ENCODE measurements around the gene MYH6. TPM values are rescaled to one million over a fixed set of nuclear protein-coding genes. Genes with fewer than 3 reads are reported as not detected.

Gene MYH6
- polyA plus RNA-seq, 3 donors = not detected

- no peaks in the 10 kb centered on the region for H3K36me3 ChIP-seq (replicated peaks in 1 of 2; ENCODE audit: control insufficient read depth in 1 of 2, insufficient read depth in 2 of 2, low read length in 2 of 2)
- Mint-ChIP-seq H3K9me3 (peaks cover 2 to 12% (median 6%) of the 10 kb centered on the region in 7 donors), H3K27me3 (ENCODE audit: low read depth in 3 of 3) (peaks cover 26 to 37% (median 30%) of the 10 kb centered on the region in 3 donors), H3K27ac (no peak overlapping the region), H3K36me3 (peaks cover 0 to 6% of the 10 kb centered on the region in 2 donors), H3K4me1 (peaks cover 5% of the 10 kb centered on the region), H3K4me3 (no peak overlapping the region)
- no peaks in the 10 kb centered on the region for H3K79me2 ChIP-seq (ENCODE audit: insufficient read depth, low read length)
- WGBS (ENCODE audit: insufficient coverage) = 100% methylated on average over 4 of the region's 19 CpGs
- intact Hi-C loops (cut with micrococcal nuclease) = no loop called here
- H2AFZ ChIP-seq (ENCODE audit: insufficient read depth, low read depth, low read length, poor library complexity, severe bottlenecking) = no peak overlapping the region
- peaks cover 0 to 16% of the 10 kb centered on the region in 2 donors for H3K9me3 ChIP-seq (replicated peaks in 1 of 2; ENCODE audit: control insufficient read depth in 1 of 2, insufficient read depth in 1 of 2, low read length in 2 of 2)
- no peak overlapping the region for H3K4me2 ChIP-seq (replicated peaks; ENCODE audit: extremely low read depth, low read length, poor library complexity, severe bottlenecking)
- H4K20me1 ChIP-seq (ENCODE audit: insufficient read depth, low read length) = no peaks in the 10 kb centered on the region
- TF ChIP-seq, protein P1, sequence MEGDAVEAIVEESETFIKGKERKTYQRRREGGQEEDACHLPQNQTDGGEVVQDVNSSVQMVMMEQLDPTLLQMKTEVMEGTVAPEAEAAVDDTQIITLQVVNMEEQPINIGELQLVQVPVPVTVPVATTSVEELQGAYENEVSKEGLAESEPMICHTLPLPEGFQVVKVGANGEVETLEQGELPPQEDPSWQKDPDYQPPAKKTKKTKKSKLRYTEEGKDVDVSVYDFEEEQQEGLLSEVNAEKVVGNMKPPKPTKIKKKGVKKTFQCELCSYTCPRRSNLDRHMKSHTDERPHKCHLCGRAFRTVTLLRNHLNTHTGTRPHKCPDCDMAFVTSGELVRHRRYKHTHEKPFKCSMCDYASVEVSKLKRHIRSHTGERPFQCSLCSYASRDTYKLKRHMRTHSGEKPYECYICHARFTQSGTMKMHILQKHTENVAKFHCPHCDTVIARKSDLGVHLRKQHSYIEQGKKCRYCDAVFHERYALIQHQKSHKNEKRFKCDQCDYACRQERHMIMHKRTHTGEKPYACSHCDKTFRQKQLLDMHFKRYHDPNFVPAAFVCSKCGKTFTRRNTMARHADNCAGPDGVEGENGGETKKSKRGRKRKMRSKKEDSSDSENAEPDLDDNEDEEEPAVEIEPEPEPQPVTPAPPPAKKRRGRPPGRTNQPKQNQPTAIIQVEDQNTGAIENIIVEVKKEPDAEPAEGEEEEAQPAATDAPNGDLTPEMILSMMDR (IDR thresholded peaks at IDR 0.05) = no peak
- H3K4me1 ChIP-seq (ENCODE audit: control insufficient read depth in 1 of 2, insufficient read depth in 2 of 2, low read length in 2 of 2) = peaks cover 4 to 11% of the 10 kb centered on the region in 2 donors
- H3K27me3 ChIP-seq (ENCODE audit: control insufficient read depth in 2 of 2, insufficient read depth in 2 of 2, low read length in 2 of 2) = peaks cover 24 to 26% of the 10 kb centered on the region in 2 donors
- H3K4me3 ChIP-seq (replicated peaks in 1 of 3; ENCODE audit: low read depth in 2 of 3, low read length in 3 of 3) = no peak overlapping the region
- H3K9ac ChIP-seq (ENCODE audit: insufficient read depth, low read length, poor library complexity, severe bottlenecking) = no peak overlapping the region
- H3K27ac ChIP-seq (ENCODE audit: low read depth in 1 of 2, low read length in 2 of 2) = no peak overlapping the region
- no peak for DNase-seq
Measured at GRCh38 chr14:23347406-23348296, 60.4 kb downstream of the MYH6 start.

- Mint-ChIP-seq H3K9me3 (peaks cover 2 to 9% (median 6%) of the 10 kb centered on the region in 7 donors), H3K27me3 (ENCODE audit: low read depth in 3 of 3) (peaks cover 23 to 34% (median 26%) of the 10 kb centered on the region in 3 donors), H3K4me3 (no peak overlapping the region), H3K4me1 (peaks cover 4% of the 10 kb centered on the region), H3K27ac (no peak overlapping the region), H3K36me3 (peaks cover 0 to 6% of the 10 kb centered on the region in 2 donors)
- WGBS (ENCODE audit: insufficient coverage) = 94% methylated on average over 22 of the region's 27 CpGs
- no peaks in the 10 kb centered on the region for H4K20me1 ChIP-seq (ENCODE audit: insufficient read depth, low read length)
- no peak overlapping the region for H3K27ac ChIP-seq (ENCODE audit: low read depth in 1 of 2, low read length in 2 of 2)
- peaks cover 17 to 18% of the 10 kb centered on the region in 2 donors for H3K27me3 ChIP-seq (ENCODE audit: control insufficient read depth in 2 of 2, insufficient read depth in 2 of 2, low read length in 2 of 2)
- H3K79me2 ChIP-seq (ENCODE audit: insufficient read depth, low read length) = no peaks in the 10 kb centered on the region
- H3K4me3 ChIP-seq (replicated peaks in 1 of 3; ENCODE audit: low read depth in 2 of 3, low read length in 3 of 3) = no peak overlapping the region
- H3K4me2 ChIP-seq (replicated peaks; ENCODE audit: extremely low read depth, low read length, poor library complexity, severe bottlenecking) = no peak overlapping the region
- TF ChIP-seq, protein P1 (IDR thresholded peaks at IDR 0.05) = no peak
- H3K9ac ChIP-seq (ENCODE audit: insufficient read depth, low read length, poor library complexity, severe bottlenecking) = no peak overlapping the region
- no peak for DNase-seq
- no peak overlapping the region for H2AFZ ChIP-seq (ENCODE audit: insufficient read depth, low read depth, low read length, poor library complexity, severe bottlenecking)
- H3K4me1 ChIP-seq (ENCODE audit: control insufficient read depth in 1 of 2, insufficient read depth in 2 of 2, low read length in 2 of 2) = peaks cover 1 to 3% of the 10 kb centered on the region in 2 donors
- intact Hi-C loops (cut with micrococcal nuclease) = no loop called here
- H3K36me3 ChIP-seq (replicated peaks in 1 of 2; ENCODE audit: control insufficient read depth in 1 of 2, insufficient read depth in 2 of 2, low read length in 2 of 2) = no peaks in the 10 kb centered on the region
- peaks cover 0 to 10% of the 10 kb centered on the region in 2 donors for H3K9me3 ChIP-seq (replicated peaks in 1 of 2; ENCODE audit: control insufficient read depth in 1 of 2, insufficient read depth in 1 of 2, low read length in 2 of 2)
Measured at GRCh38 chr14:23346693-23347405, 61.2 kb downstream of the MYH6 start.
